ENCODE results near the gene HES5.

Gene HES5

GRCh38 chr1:2525920-2526823, 3.9 kb downstream of the HES5 start, which contains the start of gene PANK4:
Gene PANK4, minus strand, starts transcription at chr1:2526596. Its CDS starts 9 bp downstream, at chr1:2526587.
- DNase-seq (ENCODE audit: low read depth), result peak; percentile 96
- no peak for TF ChIP-seq CTCF (IDR thresholded peaks at IDR 0.05; ENCODE audit: low read depth, low read length)
- TF ChIP-seq POLR2A (IDR thresholded peaks at IDR 0.05; ENCODE audit: extremely low read depth, insufficient read length), result peak; percentile 80
- no peak for TF ChIP-seq MAX (IDR thresholded peaks at IDR 0.05; ENCODE audit: low read depth, low read length)
- TF ChIP-seq MYC (IDR thresholded peaks at IDR 0.05; ENCODE audit: low read depth, low read length), result peak; percentile 29; the same call in 1 of the 2 replicates

GRCh38 chr1:2525572-2525919, 4.5 kb downstream of the HES5 start:
- H3K4me3 ChIP-seq (ENCODE audit: low read depth, low read length), result peak overlapping the region; percentile 79
- TF ChIP-seq MYC (IDR thresholded peaks at IDR 0.05; ENCODE audit: low read depth, low read length) (no peak), CTCF (IDR thresholded peaks at IDR 0.05; ENCODE audit: low read depth, low read length) (no peak), POLR2A (IDR thresholded peaks at IDR 0.05; ENCODE audit: extremely low read depth, insufficient read length) (no peak), MAX (IDR thresholded peaks at IDR 0.05; ENCODE audit: low read depth, low read length) (no peak)
- peak; percentile 22 for DNase-seq (ENCODE audit: low read depth)

More at GRCh38 chr1:2525920-2526823, 3.9 kb downstream of the HES5 start, which contains the start of gene PANK4:
- H3K4me3 ChIP-seq (ENCODE audit: low read depth, low read length), result peak within 1 kb of the TSS; percentile 79

- no peak overlapping the region for H3K4me3 ChIP-seq (ENCODE audit: low read depth, low read length)
- TF ChIP-seq CTCF (IDR thresholded peaks at IDR 0.05; ENCODE audit: low read depth, low read length) (no peak), POLR2A (IDR thresholded peaks at IDR 0.05; ENCODE audit: extremely low read depth, insufficient read length) (no peak), MAX (IDR thresholded peaks at IDR 0.05; ENCODE audit: low read depth, low read length) (no peak), MYC (IDR thresholded peaks at IDR 0.05; ENCODE audit: low read depth, low read length) (no peak)
- DNase-seq (ENCODE audit: low read depth), result no peak
Observed at GRCh38 chr1:2523891-2524609, 6.0 kb downstream of the HES5 start.

GRCh38 chr1:2523191-2523890, 6.7 kb downstream of the HES5 start:
- no peak overlapping the region for H3K4me3 ChIP-seq (ENCODE audit: low read depth, low read length)
- DNase-seq (ENCODE audit: low read depth), result no peak
- TF ChIP-seq MAX (IDR thresholded peaks at IDR 0.05; ENCODE audit: low read depth, low read length) (no peak), POLR2A (IDR thresholded peaks at IDR 0.05; ENCODE audit: extremely low read depth, insufficient read length) (no peak), CTCF (IDR thresholded peaks at IDR 0.05; ENCODE audit: low read depth, low read length) (no peak), MYC (IDR thresholded peaks at IDR 0.05; ENCODE audit: low read depth, low read length) (no peak)

GRCh38 chr1:2522230-2522629, 7.8 kb downstream of the HES5 start:
- DNase-seq (ENCODE audit: low read depth), result no peak
- TF ChIP-seq MAX (IDR thresholded peaks at IDR 0.05; ENCODE audit: low read depth, low read length) (no peak), MYC (IDR thresholded peaks at IDR 0.05; ENCODE audit: low read depth, low read length) (no peak), POLR2A (IDR thresholded peaks at IDR 0.05; ENCODE audit: extremely low read depth, insufficient read length) (no peak), CTCF (IDR thresholded peaks at IDR 0.05; ENCODE audit: low read depth, low read length) (no peak)
- H3K4me3 ChIP-seq (ENCODE audit: low read depth, low read length), result no peak overlapping the region
